GM18502 (cell line): ENCODE results near the gene RAPH1.
"Not testable (repeated sequence)": the region's sequence is repeated elsewhere in the genome, so short reads cannot be mapped to it uniquely, and the experiment has no call there.

Experiments used
- ATAC-seq: cut with Tn5 transposase; IDR thresholded peaks from one replicate; pipeline ENCODE4 v1.9.1; 2021; ENCODE audit warnings: mild to moderate bottlenecking; ENCODE audit not compliant: unreplicated experiment, poor library complexity

Gene RAPH1

DNA sequence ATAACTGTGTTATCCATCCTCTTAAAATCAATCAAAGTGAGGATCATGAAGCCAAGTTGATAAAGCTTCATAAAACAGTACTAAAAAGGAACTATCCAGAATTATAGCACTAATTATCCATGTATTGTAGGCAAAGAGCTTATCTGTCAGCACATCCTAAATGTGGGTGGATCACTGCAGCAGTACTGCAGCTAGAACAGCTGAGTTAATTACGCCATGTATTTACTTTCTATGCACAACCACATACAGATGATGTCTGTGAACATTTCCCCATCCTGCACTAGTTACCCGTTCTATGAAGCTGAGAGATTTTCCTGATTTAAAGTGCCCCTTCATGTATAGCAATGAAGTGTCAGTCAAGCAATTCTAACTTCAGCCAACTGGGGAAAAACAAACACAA lies 96.6 kb downstream of the RAPH1 start:
- ATAC-seq: no peak

GRCh38 chr2:203437511-203437910 lies 97.6 kb downstream of the RAPH1 start:
- no peak for ATAC-seq

GRCh38 chr2:203436496-203436895 lies 98.6 kb downstream of the RAPH1 start:
- no peak for ATAC-seq

GRCh38 chr2:203432811-203433210 lies 102.3 kb downstream of the RAPH1 start:
- ATAC-seq: no peak

GRCh38 chr2:203431391-203432185 lies 103.5 kb downstream of the RAPH1 start:
- ATAC-seq: no peak

GRCh38 chr2:203429643-203430042 lies 105.5 kb downstream of the RAPH1 start:
- ATAC-seq: not testable (repeated sequence)

- ATAC-seq: no peak
These were observed 108.0 kb downstream of the RAPH1 start for GRCh38 chr2:203427061-203427460.

DNA sequence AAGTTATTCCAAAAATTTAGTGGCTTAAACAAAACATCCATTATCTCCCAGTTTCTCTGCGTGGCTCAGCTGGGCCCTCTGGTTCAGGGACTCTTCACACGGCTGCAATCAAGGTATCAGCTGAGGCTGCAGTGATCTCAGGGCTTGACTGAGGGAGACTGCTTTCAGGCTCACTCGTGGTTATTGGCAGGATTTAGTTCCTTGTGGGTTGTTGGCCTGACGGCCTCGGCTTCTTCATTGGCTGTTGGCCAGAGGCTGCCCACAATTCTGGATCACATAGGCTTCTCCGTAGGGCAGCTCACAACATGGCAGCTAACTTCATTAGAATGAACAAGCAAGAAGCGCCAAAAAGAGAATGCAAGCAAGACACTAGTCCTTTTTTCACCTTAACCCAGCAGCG lies 116.8 kb downstream of the RAPH1 start:
- ATAC-seq: no peak

- no peak for ATAC-seq
These were observed 121.3 kb downstream of the RAPH1 start for GRCh38 chr2:203413796-203414195.

DNA sequence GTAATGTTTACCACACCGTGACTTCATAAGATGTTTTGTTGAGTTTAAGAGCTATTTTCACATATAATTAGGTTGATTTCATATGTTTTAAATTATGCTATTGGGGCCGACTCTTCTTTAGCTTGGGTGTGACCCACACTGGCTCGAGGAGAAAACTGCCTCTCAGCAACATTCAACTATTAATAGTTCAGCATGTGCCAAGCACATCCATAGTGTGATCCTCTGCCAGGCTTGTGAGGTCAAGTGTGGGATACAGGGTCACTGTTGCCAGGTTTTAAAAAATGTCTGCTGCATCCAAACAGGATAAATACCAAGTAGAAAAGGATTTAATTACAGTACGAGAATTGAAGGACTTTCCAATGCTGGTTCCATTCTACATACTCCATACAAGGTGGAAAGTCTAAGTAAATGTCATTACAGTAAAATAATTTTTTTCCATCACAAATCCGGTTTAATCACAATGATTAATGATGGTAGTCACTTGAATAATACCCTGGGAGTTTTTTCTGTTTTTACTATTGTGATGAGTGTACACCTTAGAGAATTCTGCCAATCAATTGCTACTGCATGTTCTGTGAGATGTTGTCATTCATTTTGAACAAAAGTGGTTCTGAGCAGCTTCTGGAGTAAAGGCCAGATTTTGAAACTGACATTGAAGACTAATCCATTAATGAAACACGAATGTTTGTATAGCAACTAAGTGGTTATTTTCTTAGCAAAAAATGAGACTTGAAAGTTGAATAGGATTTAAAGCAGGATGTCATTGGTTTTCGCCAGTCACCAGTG lies 122.4 kb downstream of the RAPH1 start:
- ATAC-seq: no peak

DNA sequence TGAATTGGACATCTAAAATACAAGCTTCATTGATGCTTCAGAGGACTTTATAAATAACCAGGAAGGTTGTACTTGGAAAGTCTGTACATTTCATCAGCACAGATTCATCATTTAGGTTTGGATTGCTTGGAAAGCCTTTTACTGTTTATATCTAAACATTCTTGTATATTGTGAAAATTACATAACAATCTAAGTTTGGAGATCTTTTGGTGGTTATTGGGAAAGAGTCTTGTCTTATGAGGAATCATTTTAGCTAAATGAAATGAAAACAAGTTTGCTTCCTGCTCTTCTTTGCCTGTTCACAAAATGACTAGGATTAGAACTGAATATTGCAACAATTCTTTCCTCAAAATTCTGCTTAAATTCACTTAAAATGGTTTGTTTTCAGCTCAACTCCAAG lies 127.6 kb downstream of the RAPH1 start:
- no peak for ATAC-seq

DNA sequence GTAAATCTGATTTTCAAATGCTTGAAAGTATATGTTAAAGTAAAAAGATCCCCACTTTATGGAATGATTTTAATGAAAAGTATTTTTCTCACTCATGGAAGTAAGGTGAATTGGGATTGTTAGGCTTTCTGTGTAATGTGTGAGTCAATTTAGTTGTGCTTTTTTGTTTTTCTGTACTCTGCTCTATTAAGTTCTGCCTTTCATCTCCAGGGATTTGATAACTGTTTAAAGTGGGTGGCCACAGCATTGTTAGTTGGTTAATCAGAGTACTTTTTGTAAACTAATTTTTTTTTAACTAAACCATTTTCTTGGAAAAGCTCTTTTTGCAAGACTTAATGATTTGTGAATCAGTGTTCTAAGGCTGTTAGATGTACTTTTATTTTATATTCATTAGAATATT lies 130.1 kb downstream of the RAPH1 start:
- ATAC-seq: no peak

GRCh38 chr2:203400805-203401585 lies 134.1 kb downstream of the RAPH1 start:
- ATAC-seq: no peak

GRCh38 chr2:203399031-203399430 lies 136.1 kb downstream of the RAPH1 start:
- no peak for ATAC-seq

- ATAC-seq: no peak
These were observed 138.4 kb downstream of the RAPH1 start for GRCh38 chr2:203396667-203397066.

DNA sequence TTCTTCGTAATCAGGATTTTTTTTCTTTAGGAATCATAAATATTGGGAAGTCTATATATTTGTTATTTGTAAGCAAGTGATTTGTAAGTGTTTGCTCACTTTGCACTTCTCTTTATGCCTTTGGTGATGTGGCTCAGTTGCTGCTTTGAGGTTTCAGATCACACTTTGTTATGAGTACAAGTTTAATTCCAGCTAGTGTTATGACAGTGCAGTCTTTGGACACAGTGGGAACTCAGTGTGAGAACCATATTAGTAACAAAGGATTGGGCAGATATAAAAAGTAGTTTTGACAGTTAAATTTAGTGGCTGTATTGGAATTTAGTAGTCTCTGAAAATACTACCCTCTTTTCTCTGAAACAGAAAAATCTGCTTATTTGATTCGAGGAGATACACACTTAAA lies 139.2 kb downstream of the RAPH1 start:
- ATAC-seq: no peak

DNA sequence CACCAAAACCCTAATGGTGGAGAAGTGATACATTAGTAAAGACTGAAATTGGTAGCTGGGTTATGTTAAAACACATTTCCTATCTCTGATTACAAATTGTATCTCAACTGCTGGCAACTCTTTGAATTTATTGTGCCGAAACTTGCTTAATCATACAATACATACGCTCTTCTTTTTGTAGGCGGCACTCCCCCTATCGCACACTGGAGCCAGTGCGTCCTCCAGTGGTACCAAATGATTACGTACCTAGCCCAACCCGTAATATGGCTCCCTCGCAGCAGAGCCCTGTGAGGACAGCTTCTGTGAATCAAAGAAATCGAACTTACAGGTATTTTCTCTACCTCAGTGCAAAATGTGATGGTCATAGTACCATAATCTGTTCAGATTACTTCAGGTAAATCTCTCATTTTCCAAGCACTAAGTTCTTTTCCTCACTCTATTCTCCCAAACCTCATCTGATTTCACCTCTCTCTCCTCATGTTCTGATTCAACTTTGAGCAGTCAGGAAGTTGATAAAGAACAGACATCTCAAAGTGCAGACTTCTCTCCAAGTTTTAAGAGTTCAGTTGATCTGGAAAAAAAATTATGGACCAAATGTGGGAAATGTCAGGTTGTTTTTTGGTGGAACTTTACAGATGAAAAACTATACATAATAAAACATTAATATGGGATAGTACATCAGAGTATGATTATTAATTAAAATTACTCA lies 140.4 kb downstream of the RAPH1 start:
- no peak for ATAC-seq

GRCh38 chr2:203388153-203388552 lies 146.9 kb downstream of the RAPH1 start:
- ATAC-seq: not testable (repeated sequence)

DNA sequence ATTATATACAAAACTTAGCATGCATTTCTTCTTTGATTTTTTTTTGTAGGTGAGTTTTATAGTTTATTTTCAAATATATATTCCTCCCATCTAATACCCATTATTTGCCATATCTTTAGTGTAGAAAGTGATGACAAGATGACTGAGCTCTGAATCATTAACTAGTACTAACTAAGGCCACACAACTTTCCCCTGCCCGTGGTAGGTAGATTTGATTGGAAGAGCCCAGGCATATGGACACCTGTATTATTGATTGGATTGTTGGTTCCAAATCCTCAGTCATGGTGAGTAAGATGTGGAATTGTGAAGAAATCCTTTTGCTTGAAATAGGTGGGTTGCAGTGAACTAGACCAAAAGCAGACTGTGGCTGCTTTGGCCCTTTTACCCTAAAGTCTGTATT lies 152.1 kb downstream of the RAPH1 start:
- ATAC-seq: no peak

DNA sequence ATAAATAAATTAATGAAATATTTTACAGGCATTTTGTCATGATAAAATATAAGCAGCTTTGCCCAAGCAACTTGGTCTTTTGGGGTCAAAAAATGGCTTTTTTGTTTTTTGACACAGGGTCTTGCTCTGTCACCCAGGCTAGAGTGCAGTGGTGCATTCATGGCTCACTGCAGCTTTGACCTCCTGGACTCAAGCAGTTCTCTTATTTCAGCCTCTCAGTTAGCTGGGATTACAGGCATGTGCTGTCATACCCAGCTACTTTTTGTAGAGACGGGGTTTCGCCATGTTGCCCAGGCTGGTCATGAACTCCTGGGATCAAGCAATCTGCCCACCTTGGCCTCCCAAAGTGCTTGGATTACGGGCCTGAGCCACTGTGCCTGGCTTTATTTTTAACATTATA lies 155.9 kb downstream of the RAPH1 start:
- no peak for ATAC-seq
